GM18873 (cell line): ENCODE data around the gene CPNE1.
A peak's percentile ranks its signal among the peaks of the same experiment; 100 is the strongest.
"Not testable (repeated sequence)": the region's sequence is repeated elsewhere in the genome, so short reads cannot be mapped to it uniquely, and the experiment has no call there.

ENCODE experiments used
- ATAC-seq: cut with Tn5 transposase; IDR thresholded peaks from one replicate; pipeline ENCODE4 v1.9.1; 2021; ENCODE audit warnings: mild to moderate bottlenecking, moderate library complexity, moderate number of reproducible peaks; ENCODE audit not compliant: unreplicated experiment, low FRiP score

Gene CPNE1

GRCh38 chr20:35664466-35665206, at the start of gene CPNE1, which contains the start of gene RBM12:
Gene CPNE1 (minus strand): TSS chr20:35664900. CDS start chr20:35632923, 31,977 bp downstream.
Gene RBM12 (minus strand): TSS chr20:35664900. CDS start chr20:35655322, 9,578 bp downstream.
- ATAC-seq = peak; percentile 71

GRCh38 chr20:35714127-35714526, 49.4 kb upstream of the CPNE1 start:
- no peak for ATAC-seq

- ATAC-seq = not testable (repeated sequence)
Measured at GRCh38 chr20:35713120-35713519, 48.4 kb upstream of the CPNE1 start.

GRCh38 chr20:35711588-35712209, 47.0 kb upstream of the CPNE1 start:
- ATAC-seq = no peak

GRCh38 chr20:35710884-35711587, 46.3 kb upstream of the CPNE1 start:
- no peak for ATAC-seq

GRCh38 chr20:35710039-35710438, 45.3 kb upstream of the CPNE1 start:
- ATAC-seq = no peak

- ATAC-seq = no peak
Measured at GRCh38 chr20:35709259-35709658, 44.6 kb upstream of the CPNE1 start.

- no peak for ATAC-seq
Measured at GRCh38 chr20:35708502-35708901, 43.8 kb upstream of the CPNE1 start.

GRCh38 chr20:35706591-35707529, 42.2 kb upstream of the CPNE1 start:
- not testable (repeated sequence) for ATAC-seq

GRCh38 chr20:35705894-35706293, 41.2 kb upstream of the CPNE1 start:
- ATAC-seq = not testable (repeated sequence)

GRCh38 chr20:35704514-35705261, 40.0 kb upstream of the CPNE1 start:
- no peak for ATAC-seq

- ATAC-seq = no peak
Measured at GRCh38 chr20:35702824-35703695, 38.4 kb upstream of the CPNE1 start.

GRCh38 chr20:35702051-35702823, 37.5 kb upstream of the CPNE1 start:
- no peak for ATAC-seq

- no peak for ATAC-seq
Measured at GRCh38 chr20:35700625-35701148, 36.0 kb upstream of the CPNE1 start.

GRCh38 chr20:35699957-35700624, 35.4 kb upstream of the CPNE1 start:
- ATAC-seq = no peak

- no peak for ATAC-seq
Measured at GRCh38 chr20:35699127-35699956, 34.6 kb upstream of the CPNE1 start, which contains the start of the genes NFS1 and ROMO1. Gene NFS1 (minus strand): TSS chr20:35699352. CDS start chr20:35699288, 64 bp downstream. Gene ROMO1 (plus strand): TSS chr20:35699405. CDS start chr20:35699633, 228 bp downstream.
